Brain pericyte (primary cell): ENCODE results near the gene FNDC1.

Source experiments
- DNase-seq: peaks from one replicate; pipeline ENCODE4 v3.0.0-alpha.2; 2012; ENCODE audit warnings: low read depth, low spot score

Gene FNDC1

DNA sequence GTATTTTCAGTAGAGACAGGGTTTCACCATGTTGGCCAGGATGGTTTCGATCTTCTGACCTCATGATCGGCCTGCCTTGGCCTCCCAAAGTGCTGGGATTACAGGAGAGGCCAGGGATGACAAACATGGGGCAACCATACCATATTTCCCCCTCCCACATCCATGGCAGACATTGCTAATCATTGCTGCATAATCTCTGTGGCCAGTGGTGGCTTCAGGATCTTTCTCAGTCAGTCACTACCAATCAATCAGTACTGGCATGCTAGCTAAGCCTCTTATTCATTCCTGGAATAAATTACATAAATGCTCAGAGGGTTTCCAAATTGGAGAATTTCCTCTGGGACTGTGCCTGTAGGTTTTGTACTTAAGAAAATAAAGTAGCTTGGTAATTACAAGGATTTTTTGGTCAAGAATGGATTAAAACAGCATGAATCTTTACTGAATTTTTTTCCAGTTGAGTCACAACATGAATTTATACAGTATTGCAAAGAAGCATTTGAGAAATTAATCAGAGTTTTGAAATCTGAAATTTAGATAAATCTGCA lies 138.1 kb downstream of the FNDC1 start:
- no peak for DNase-seq

DNA sequence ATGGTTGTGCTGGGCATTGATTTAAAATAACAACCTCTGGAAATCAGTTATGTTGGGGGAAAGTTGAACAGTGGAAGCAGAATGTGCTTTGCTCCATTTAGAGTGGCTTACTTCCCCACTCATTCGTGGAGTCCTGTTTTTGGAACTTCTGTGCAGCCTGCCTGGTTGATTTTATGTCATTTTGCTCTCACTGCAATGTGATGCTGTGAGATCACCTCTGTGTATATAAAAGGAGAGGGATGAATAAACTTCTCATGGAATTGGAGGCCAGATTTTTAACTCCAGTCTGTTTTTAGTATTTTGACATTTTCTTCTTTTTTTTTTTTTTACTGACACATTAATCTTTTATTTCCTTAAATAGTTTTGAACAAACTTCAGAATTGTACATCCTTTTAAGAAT lies 139.0 kb downstream of the FNDC1 start:
- no peak for DNase-seq

DNA sequence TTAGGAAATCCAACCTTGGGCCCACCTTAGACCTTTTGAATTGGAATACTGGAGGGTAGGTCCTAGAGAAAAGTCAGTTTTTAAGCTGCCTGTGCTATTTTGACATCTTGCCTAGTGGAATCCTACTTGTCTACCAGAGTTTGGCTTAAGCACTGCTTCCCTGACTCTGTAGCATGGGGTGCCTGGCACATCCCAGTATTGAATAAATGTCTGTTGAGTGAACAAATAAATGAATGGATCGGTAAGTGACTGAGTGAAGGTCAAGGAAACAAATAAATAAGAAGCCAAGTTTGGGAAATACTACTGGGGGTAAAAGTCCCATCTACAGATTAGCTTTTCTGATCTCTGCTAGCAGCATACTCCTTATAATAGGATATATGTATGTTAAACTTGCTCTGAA lies 140.5 kb downstream of the FNDC1 start:
- no peak for DNase-seq

DNA sequence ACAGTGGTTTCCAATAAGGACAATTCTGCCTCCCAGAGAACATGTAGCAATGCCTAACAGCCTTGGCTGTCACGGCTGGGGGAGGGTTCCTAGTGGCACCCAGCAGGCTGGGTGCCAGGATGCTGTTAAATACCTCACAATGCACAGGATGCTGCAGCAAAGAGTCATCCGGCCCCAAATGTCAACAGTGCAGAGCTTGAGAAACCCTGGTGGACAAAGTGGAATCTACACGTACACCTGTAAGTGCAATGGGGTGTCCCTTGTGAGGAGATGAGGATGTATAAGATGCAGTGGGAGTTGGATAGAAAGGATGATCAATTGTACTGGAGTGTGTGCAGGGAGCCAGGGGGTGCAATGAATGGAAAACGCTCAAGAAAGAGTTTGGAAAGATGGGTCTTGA lies 142.4 kb downstream of the FNDC1 start:
- no peak for DNase-seq

DNA sequence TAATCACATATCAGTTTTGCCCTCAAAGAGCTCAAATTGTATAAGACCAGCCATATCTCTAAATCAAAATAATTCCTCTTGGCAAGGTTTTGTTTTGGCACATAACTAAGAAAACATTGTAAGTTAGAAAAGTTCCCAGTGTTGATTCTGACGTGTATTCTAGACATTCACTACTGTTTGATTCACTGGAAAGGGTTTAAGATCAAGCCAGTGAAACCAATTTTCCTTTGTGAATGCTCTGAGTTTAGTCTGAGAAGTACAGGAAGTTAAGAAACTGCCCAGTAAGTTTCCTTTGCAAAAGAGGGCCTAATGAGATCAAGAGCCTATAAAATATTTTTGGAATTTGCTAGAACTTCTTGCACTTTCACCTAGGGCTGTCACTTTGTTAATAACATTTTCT lies 143.0 kb downstream of the FNDC1 start:
- no peak for DNase-seq

DNA sequence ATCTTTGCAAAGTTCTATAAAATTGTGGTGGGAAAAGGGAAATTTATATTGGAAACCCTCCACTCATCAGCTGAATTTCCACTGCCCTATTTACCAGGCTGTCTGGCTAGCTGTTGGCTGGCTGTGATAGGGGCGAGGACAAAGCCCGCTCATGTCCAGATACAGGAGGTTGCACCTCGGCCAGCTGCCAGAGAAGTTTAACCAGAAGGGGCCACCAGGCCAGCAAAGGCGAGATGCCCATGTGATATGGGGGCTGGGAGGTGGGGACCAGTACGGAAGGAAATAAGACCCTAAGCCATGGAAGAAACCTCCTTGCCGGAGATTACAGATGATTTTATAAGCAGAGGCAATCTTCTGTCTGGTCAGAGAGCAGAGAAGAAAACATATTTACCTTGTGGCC lies 143.8 kb downstream of the FNDC1 start:
- no peak for DNase-seq

DNA sequence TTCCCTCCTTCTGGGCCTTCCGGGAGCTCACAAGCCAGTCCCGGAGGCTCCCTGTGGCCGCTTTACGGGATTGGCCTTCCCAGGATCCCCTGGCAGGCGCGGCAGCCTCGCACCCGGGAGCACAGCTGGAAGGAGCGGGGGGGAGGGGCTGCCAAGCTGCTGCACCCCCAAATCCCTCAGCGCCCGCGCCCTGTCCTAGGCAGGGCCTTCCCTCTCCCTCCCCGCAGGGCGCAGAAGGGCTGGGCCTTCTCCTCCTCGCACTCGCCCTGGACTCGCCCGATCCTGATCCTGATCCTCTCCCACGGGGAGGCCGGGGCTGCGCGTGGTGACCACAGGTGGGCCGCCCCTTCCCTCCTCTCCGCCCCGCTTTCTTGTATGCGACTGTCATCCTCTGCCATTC lies 146.4 kb downstream of the FNDC1 start:
- no peak for DNase-seq

DNA sequence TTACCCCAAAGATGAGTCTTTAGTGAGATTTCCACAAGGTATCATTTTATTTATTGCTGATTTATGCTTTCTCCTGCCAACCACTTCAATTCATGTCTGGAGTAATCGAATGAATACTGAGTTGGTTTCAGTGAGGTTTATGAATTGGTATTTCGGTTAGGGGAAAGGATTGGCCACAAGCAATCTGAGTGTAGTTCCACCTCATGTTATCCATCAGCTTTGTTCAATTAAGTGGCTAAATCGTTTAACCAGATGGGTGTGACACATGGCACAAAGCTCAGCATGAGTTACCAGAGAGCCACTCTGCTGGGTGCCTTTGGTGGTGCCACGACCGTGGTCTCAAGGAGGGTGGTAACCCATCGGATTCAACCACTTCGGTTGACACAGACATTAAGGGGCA lies 148.2 kb downstream of the FNDC1 start:
- DNase-seq, result no peak

DNA sequence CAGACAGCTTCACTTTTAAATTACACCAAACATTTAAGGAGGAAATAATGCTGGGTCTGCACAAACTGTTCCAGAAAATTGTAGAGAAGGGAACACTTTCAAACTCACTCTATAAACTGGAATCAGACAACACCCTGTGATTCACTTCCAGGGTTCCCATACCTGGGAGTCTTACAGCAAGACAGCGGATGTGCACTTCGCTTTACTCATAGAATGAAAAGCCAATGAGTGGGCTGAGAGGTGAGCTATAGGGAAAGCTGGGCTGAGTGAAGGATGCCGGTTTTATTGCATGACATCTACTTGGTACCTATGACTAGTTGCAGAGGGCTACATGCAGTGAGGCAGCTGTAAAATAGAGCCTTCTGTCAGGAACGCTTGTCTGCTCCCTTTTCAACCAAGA lies 152.1 kb downstream of the FNDC1 start:
- DNase-seq, result no peak
